IMR-90 (cell line): ENCODE data around the gene SLC19A1. TPM values are rescaled to one million over a fixed set of nuclear protein-coding genes. Genes with fewer than 3 reads are reported as not detected.

Experiments
- ATAC-seq: fragments of 200-7000 bp; cut with Tn5 transposase; 2 replicates; pipeline ENCODE4 v1.9.1; 2020; ENCODE audit warnings: low read depth, mild to moderate bottlenecking, moderate library complexity
- BruUV-seq: library from RNA; stranded (reverse); fragments of 400-500 nt; replicated peaks from 2 replicates; lab custom pipeline; 2021; lab: Mats Ljungman, UMichigan
- CTCF ChIA-PET: fragments of 300-600 bp; formaldehyde crosslinking; extraction: SDS; loops from one replicate; lab custom pipeline; 2021; ENCODE audit warnings: antibody characterized with exemption; lab: Yijun Ruan, JAX
- POLR2A ChIA-PET: fragments of 300-600 bp; sonication (Branson Sonifier 250); formaldehyde crosslinking; loops from one replicate; lab custom pipeline; 2022; ENCODE audit warnings: antibody characterized with exemption; ENCODE audit not compliant: unreplicated experiment; lab: Charles Lee
- DNase-seq: peaks from one replicate; pipeline ENCODE4 v3.0.0; 2013
- H2AFZ ChIP-seq: replicated peaks from 2 replicates; pipeline ENCODE3; 2013; ENCODE audit warnings: low read length, mild to moderate bottlenecking; ENCODE audit not compliant: poor library complexity
- H2AK5ac ChIP-seq: 2 replicates; pipeline ENCODE4 v1.6.1; 2013; ENCODE audit warnings: low read depth, low read length, inconsistent platforms
- H2AK9ac ChIP-seq: replicated peaks from 2 replicates; pipeline ENCODE3; 2013; ENCODE audit warnings: mild to moderate bottlenecking, low read depth, low read length, moderate library complexity; ENCODE audit not compliant: poor library complexity
- H2BK120ac ChIP-seq: 2 replicates; pipeline ENCODE4 v1.6.1; 2013; ENCODE audit warnings: low read depth, low read length, inconsistent platforms
- H2BK15ac ChIP-seq: 3 replicates; pipeline ENCODE4 v1.6.1; 2013; ENCODE audit warnings: low read depth, low read length, inconsistent platforms
- H2BK20ac ChIP-seq: 2 replicates; pipeline ENCODE4 v1.6.1; 2013; ENCODE audit warnings: low read depth, mild to moderate bottlenecking, inconsistent platforms, low read length, moderate library complexity
- H2BK5ac ChIP-seq: 2 replicates; pipeline ENCODE4 v1.6.1; 2013; ENCODE audit warnings: mild to moderate bottlenecking, low read depth, low read length, inconsistent platforms; ENCODE audit not compliant: poor library complexity, severe bottlenecking
- H3K14ac ChIP-seq: replicated peaks from 2 replicates; pipeline ENCODE4 v1.6.1; 2013; ENCODE audit warnings: low read depth, low read length, inconsistent platforms
- H3K18ac ChIP-seq: 2 replicates; pipeline ENCODE4 v1.6.1; 2013; ENCODE audit warnings: low read depth, low read length, control low read depth
- H3K23ac ChIP-seq: 2 replicates; pipeline ENCODE4 v1.6.1; 2013; ENCODE audit warnings: low read depth, low read length, inconsistent platforms
- H3K27ac ChIP-seq: 2 replicates; pipeline ENCODE4 v1.5.1; 2013; ENCODE audit warnings: mild to moderate bottlenecking, control low read depth, low read length; ENCODE audit not compliant: insufficient read depth
- H3K27me3 ChIP-seq: 2 replicates; pipeline ENCODE4 v1.6.1; 2013; ENCODE audit warnings: low read length; ENCODE audit not compliant: control insufficient read depth, insufficient read depth
- H3K36me3 ChIP-seq: 2 replicates; pipeline ENCODE4 v1.6.1; 2013; ENCODE audit warnings: low read length, mixed read lengths; ENCODE audit not compliant: control insufficient read depth, insufficient read depth
- H3K4ac ChIP-seq: 2 replicates; pipeline ENCODE4 v1.6.1; 2013; ENCODE audit warnings: low read depth, low read length, inconsistent platforms
- H3K4me1 ChIP-seq: 2 replicates; pipeline ENCODE4 v1.6.1; 2013; ENCODE audit warnings: low read length, mixed read lengths; ENCODE audit not compliant: control insufficient read depth, insufficient read depth
- H3K4me2 ChIP-seq: 2 replicates; pipeline ENCODE4 v1.6.1; 2013; ENCODE audit warnings: low read depth, mild to moderate bottlenecking, control low read depth, low read length, moderate library complexity
- H3K4me3 ChIP-seq: 2 replicates; pipeline ENCODE4 v1.5.1; 2013; ENCODE audit warnings: low read depth, mild to moderate bottlenecking, control low read depth, low read length, moderate library complexity; ENCODE audit not compliant: insufficient read depth
- H3K56ac ChIP-seq: 2 replicates; pipeline ENCODE4 v1.6.1; 2013; ENCODE audit warnings: low read length, inconsistent platforms; ENCODE audit not compliant: insufficient read depth; ENCODE audit errors: extremely low read depth
- H3K79me1 ChIP-seq, 2 experiments: 2 replicates each; pipeline ENCODE4 v1.6.1; 2013; ENCODE audit warnings: low read length in 2 of 2, inconsistent platforms in 1 of 2, low read depth in 1 of 2
- H3K9ac ChIP-seq: 2 replicates; pipeline ENCODE4 v1.6.1; 2013; ENCODE audit warnings: low read depth, low read length, control low read depth
- H3K9me1 ChIP-seq: 2 replicates; pipeline ENCODE4 v1.6.1; 2013; ENCODE audit warnings: low read length, inconsistent platforms; ENCODE audit not compliant: insufficient read depth
- H3K9me3 ChIP-seq: 2 replicates; pipeline ENCODE4 v1.6.1; 2013; ENCODE audit warnings: low read length; ENCODE audit not compliant: control insufficient read depth, insufficient read depth
- H4K20me1 ChIP-seq: 2 replicates; pipeline ENCODE4 v1.6.1; 2013; ENCODE audit warnings: low read length, inconsistent platforms; ENCODE audit not compliant: insufficient read depth
- H4K5ac ChIP-seq: 2 replicates; pipeline ENCODE4 v1.6.1; 2013; ENCODE audit warnings: mild to moderate bottlenecking, low read depth, low read length, control low read depth
- H4K8ac ChIP-seq, 2 experiments: 2 replicates each; pipeline ENCODE4 v1.6.1; 2013; ENCODE audit warnings: low read depth in 2 of 2, low read length in 2 of 2, control low read depth in 1 of 2, inconsistent platforms in 1 of 2
- H4K91ac ChIP-seq: 2 replicates; pipeline ENCODE4 v1.6.1; 2013; ENCODE audit warnings: low read depth, low read length, inconsistent platforms; ENCODE audit not compliant: insufficient read depth
- BHLHE40 ChIP-seq: fragments of 150-350 bp; IDR thresholded peaks from 2 replicates; pipeline ENCODE4 v1.6.1; 2016; ENCODE audit warnings: mild to moderate bottlenecking, low read depth, low read length
- CEBPB ChIP-seq: IDR thresholded peaks from 2 replicates; pipeline ENCODE4 v1.6.1; 2012; ENCODE audit warnings: low read depth, low read length, improper control_type of control experiment
- CHD1 ChIP-seq: IDR thresholded peaks from 2 replicates; pipeline ENCODE4 v1.6.1; 2012; ENCODE audit warnings: low read depth, low read length, improper control_type of control experiment
- FOS ChIP-seq: fragments of 150-350 bp; IDR thresholded peaks from 2 replicates; pipeline ENCODE4 v1.6.1; 2016; ENCODE audit warnings: low read depth, low read length
- MAFK ChIP-seq: IDR thresholded peaks from 2 replicates; pipeline ENCODE4 v1.6.1; 2012; ENCODE audit warnings: low read depth, low read length, improper control_type of control experiment
- MAZ ChIP-seq: IDR thresholded peaks from 2 replicates; pipeline ENCODE4 v1.6.1; 2012; ENCODE audit warnings: low read depth, mild to moderate bottlenecking, low read length, improper control_type of control experiment, moderate library complexity, borderline replicate concordance
- MXI1 ChIP-seq: IDR thresholded peaks from 2 replicates; pipeline ENCODE4 v1.6.1; 2012; ENCODE audit warnings: low read depth, mild to moderate bottlenecking, low read length, moderate library complexity, borderline replicate concordance
- NFE2L2 ChIP-seq: fragments of 150-350 bp; IDR thresholded peaks from 2 replicates; pipeline ENCODE4 v1.6.1; 2016; ENCODE audit warnings: low read depth, mild to moderate bottlenecking, low read length
- POLR2A ChIP-seq: IDR thresholded peaks from 2 replicates; pipeline ENCODE4 v1.6.1; 2012; ENCODE audit warnings: mild to moderate bottlenecking, low read depth, low read length
- RAD21 ChIP-seq: IDR thresholded peaks from 2 replicates; pipeline ENCODE4 v1.6.1; 2012; ENCODE audit warnings: low read length, improper control_type of control experiment
- RCOR1 ChIP-seq: IDR thresholded peaks from 2 replicates; pipeline ENCODE4 v1.6.1; 2012; ENCODE audit warnings: mild to moderate bottlenecking, low read length, improper control_type of control experiment; ENCODE audit not compliant: insufficient replicate concordance
- RFX5 ChIP-seq: IDR thresholded peaks from 2 replicates; pipeline ENCODE4 v1.8.0; 2012; ENCODE audit warnings: low read depth, mild to moderate bottlenecking, low read length, moderate library complexity
- SMC3 ChIP-seq: fragments of 150-350 bp; IDR thresholded peaks from 2 replicates; pipeline ENCODE4 v1.6.1; 2016; ENCODE audit warnings: low read depth, mild to moderate bottlenecking, antibody characterized with exemption, low read length, moderate library complexity
- WGBS, 2 experiments: methylation state at CpG; one replicate each; pipeline versions ENCODE4 v1.1.5 to v1.1.7; 2013; ENCODE audit warnings: missing lambda C conversion rate in 2 of 2; ENCODE audit not compliant: insufficient read length in 1 of 2; ENCODE audit errors: extremely low coverage in 2 of 2; 5-methylcytosine and 5-hydroxymethylcytosine counted together
- dilution Hi-C: fragments of 300-500 bp; cut with HindIII; formaldehyde crosslinking; loops from one replicate; pipeline ENCODE4 v1.14.3; 2018; ENCODE audit warnings: low sequenced_read_pairs; ENCODE audit not compliant: unreplicated experiment
- in situ Hi-C: fragments of 300-500 bp; cut with MboI; formaldehyde crosslinking; loops from 3 replicates; pipeline ENCODE4 v1.14.3; 2019; ENCODE audit warnings: low sequenced_read_pairs, inconsistent platforms, mixed read lengths
- intact Hi-C: fragments of 100-400 bp; cut with micrococcal nuclease; formaldehyde crosslinking; loops from 2 replicates; pipeline ENCODE4 v1.10.0; 2022
- polyA plus RNA-seq, 3 experiments: library from polyadenylated mRNA; depleted of rRNA; stranded (reverse); fragments of >200 nt; gene quantifications; 2 replicates each; pipeline ENCODE4 v1.2.3, GENCODE V29; 2012; ENCODE audit warnings: low replicate concordance in 1 of 3
- total RNA-seq: library from RNA; depleted of rRNA; stranded (reverse); fragments of >200 nt; gene quantifications from 2 replicates; pipeline ENCODE4 v1.2.3, GENCODE V29; 2012
- TF ChIP-seq, protein P1 (sequence below): conservative IDR thresholded peaks from 2 replicates; pipeline ENCODE4 v1.5.1; 2012; ENCODE audit warnings: mild to moderate bottlenecking, low read depth, low read length, improper control_type of control experiment
- TF ChIP-seq, protein P2 (sequence below): fragments of 150-350 bp; IDR thresholded peaks from 2 replicates; pipeline ENCODE4 v1.6.1; 2017; ENCODE audit warnings: mild to moderate bottlenecking, antibody characterized with exemption, low read length, low read depth
- TF ChIP-seq, protein P3 (sequence below): fragments of 150-350 bp; IDR thresholded peaks from 2 replicates; pipeline ENCODE4 v1.6.1; 2016; ENCODE audit warnings: low read depth, mild to moderate bottlenecking, low read length, moderate library complexity, borderline replicate concordance

Gene SLC19A1
- total and polyA plus RNA-seq, 2 of the 4 experiments (the other 2 are of a cell fraction), result 2.2 to 16.2 TPM

DNA sequence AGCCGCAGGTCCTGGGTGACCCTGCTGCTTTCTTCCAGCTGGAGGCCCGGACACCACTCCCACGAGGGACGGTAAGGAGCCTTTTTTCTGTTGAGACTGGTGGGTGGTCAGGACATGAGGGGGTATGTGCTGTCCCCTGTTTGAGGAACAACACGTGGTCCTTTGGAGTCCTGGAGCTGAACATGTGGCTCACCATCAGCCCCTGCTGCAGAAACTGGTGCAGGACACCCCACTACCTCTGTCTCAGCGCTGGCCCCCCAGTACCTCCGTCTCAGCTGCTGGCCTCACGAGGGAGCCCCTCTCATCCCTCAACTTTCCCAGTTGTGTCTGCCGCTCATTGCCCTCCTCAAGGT lies 34.7 kb downstream of the SLC19A1 start:
- no peak overlapping the region for H4K91ac ChIP-seq
- H3K23ac ChIP-seq, result no peak overlapping the region
- DNase-seq (no peak), ATAC-seq (no peak)
- no peak overlapping the region for H3K9ac ChIP-seq
- H3K27me3 ChIP-seq, result no peaks in the 10 kb centered on the region
- H2AK9ac ChIP-seq, result no peak overlapping the region
- dilution Hi-C loops, result no loop called here
- 100% methylated on average over 2 of the region's 9 CpGs; no CpG with 5 or more reads in 1 of the 2 experiments for WGBS, 2 experiments
- H3K9me3 ChIP-seq, result no peaks in the 10 kb centered on the region
- H2AFZ ChIP-seq, result no peak overlapping the region
- no peak overlapping the region; the same call in 1 of the 2 replicates for H2AK5ac ChIP-seq
- no peak overlapping the region for H2BK15ac ChIP-seq
- H3K79me1 ChIP-seq, result no peaks in the 10 kb centered on the region
- H3K18ac ChIP-seq, result no peak overlapping the region
- CTCF ChIA-PET, result no interaction called here
- no peak overlapping the region for H3K4me3 ChIP-seq
- no TSS peak for BruUV-seq
- no peaks in the 10 kb centered on the region for H3K4me1 ChIP-seq
- in situ Hi-C loops, result no loop called here
- TF ChIP-seq CHD1 (no peak), CEBPB (no peak), FOS (no peak), RCOR1 (no peak), BHLHE40 (no peak), RAD21 (no peak), RFX5 (no peak), SMC3 (no peak), NFE2L2 (no peak), POLR2A (no peak), MAFK (no peak), MXI1 (no peak), MAZ (no peak)
- TF ChIP-seq, protein P1, sequence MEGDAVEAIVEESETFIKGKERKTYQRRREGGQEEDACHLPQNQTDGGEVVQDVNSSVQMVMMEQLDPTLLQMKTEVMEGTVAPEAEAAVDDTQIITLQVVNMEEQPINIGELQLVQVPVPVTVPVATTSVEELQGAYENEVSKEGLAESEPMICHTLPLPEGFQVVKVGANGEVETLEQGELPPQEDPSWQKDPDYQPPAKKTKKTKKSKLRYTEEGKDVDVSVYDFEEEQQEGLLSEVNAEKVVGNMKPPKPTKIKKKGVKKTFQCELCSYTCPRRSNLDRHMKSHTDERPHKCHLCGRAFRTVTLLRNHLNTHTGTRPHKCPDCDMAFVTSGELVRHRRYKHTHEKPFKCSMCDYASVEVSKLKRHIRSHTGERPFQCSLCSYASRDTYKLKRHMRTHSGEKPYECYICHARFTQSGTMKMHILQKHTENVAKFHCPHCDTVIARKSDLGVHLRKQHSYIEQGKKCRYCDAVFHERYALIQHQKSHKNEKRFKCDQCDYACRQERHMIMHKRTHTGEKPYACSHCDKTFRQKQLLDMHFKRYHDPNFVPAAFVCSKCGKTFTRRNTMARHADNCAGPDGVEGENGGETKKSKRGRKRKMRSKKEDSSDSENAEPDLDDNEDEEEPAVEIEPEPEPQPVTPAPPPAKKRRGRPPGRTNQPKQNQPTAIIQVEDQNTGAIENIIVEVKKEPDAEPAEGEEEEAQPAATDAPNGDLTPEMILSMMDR, result no peak
- TF ChIP-seq, protein P2, sequence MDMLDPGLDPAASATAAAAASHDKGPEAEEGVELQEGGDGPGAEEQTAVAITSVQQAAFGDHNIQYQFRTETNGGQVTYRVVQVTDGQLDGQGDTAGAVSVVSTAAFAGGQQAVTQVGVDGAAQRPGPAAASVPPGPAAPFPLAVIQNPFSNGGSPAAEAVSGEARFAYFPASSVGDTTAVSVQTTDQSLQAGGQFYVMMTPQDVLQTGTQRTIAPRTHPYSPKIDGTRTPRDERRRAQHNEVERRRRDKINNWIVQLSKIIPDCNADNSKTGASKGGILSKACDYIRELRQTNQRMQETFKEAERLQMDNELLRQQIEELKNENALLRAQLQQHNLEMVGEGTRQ, result no peak
- TF ChIP-seq, protein P3, sequence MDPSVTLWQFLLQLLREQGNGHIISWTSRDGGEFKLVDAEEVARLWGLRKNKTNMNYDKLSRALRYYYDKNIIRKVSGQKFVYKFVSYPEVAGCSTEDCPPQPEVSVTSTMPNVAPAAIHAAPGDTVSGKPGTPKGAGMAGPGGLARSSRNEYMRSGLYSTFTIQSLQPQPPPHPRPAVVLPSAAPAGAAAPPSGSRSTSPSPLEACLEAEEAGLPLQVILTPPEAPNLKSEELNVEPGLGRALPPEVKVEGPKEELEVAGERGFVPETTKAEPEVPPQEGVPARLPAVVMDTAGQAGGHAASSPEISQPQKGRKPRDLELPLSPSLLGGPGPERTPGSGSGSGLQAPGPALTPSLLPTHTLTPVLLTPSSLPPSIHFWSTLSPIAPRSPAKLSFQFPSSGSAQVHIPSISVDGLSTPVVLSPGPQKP, result no peak
- no peak overlapping the region for H3K4me2 ChIP-seq
- H3K4ac ChIP-seq, result no peak overlapping the region
- no peak overlapping the region for H4K5ac ChIP-seq
- no peak overlapping the region for H3K27ac ChIP-seq
- no peak overlapping the region for H3K14ac ChIP-seq
- H2BK20ac ChIP-seq, result no peak overlapping the region
- no peak overlapping the region for H2BK5ac ChIP-seq
- H3K56ac ChIP-seq, result no peak overlapping the region
- no peak overlapping the region for H2BK120ac ChIP-seq
- intact Hi-C loops, result no loop called here
- POLR2A ChIA-PET, result no interaction called here
- no peak overlapping the region for H4K8ac ChIP-seq
- peaks cover 7% of the 10 kb centered on the region; the same call in 1 of the 2 replicates for H3K9me1 ChIP-seq
- H3K36me3 ChIP-seq, result peaks cover 52% of the 10 kb centered on the region
- peaks cover 2% of the 10 kb centered on the region; the same call in 1 of the 2 replicates for H4K20me1 ChIP-seq
